PFSK-1 (cell line): ENCODE data around the gene CCL13. TPM values are rescaled to one million over a fixed set of nuclear protein-coding genes. Genes with fewer than 3 reads are reported as not detected.

Experiments used
- FOXP2 ChIP-seq: optimal IDR thresholded peaks from 2 replicates; pipeline ENCODE3; 2011; ENCODE audit warnings: borderline replicate concordance, control low read depth, inconsistent platforms; ENCODE audit not compliant: insufficient read depth; ENCODE audit errors: extremely low read length, extremely low read depth
- POLR2AphosphoS5 ChIP-seq: IDR thresholded peaks from 2 replicates; pipeline ENCODE4 v1.6.1; 2012; ENCODE audit warnings: low read depth, mild to moderate bottlenecking, control low read depth, low read length, moderate library complexity
- SIN3A ChIP-seq: IDR thresholded peaks from 2 replicates; pipeline ENCODE4 v1.6.1; 2012; ENCODE audit warnings: mild to moderate bottlenecking, low read length, moderate library complexity, borderline replicate concordance; ENCODE audit not compliant: insufficient read depth
- TAF1 ChIP-seq: IDR thresholded peaks from 2 replicates; pipeline ENCODE4 v1.6.1; 2012; ENCODE audit warnings: low read length, control low read depth, borderline replicate concordance; ENCODE audit not compliant: insufficient read depth
- polyA plus RNA-seq: library from polyadenylated mRNA; unstranded; fragments of >200 nt; gene quantifications from one replicate; pipeline ENCODE4 v1.2.1, GENCODE V29; 2012; ENCODE audit warnings: low read depth, missing spikeins; ENCODE audit not compliant: insufficient read length
- TF ChIP-seq, protein P1 (sequence below), 2 experiments: IDR thresholded peaks; 2 replicates each; pipeline versions ENCODE4 v1.6.1 to v1.8.0; 2011 to 2012; ENCODE audit warnings: low read depth in 2 of 2, low read length in 2 of 2, control low read depth in 1 of 2, inconsistent platforms in 1 of 2, mild to moderate bottlenecking in 1 of 2, moderate library complexity in 1 of 2; ENCODE audit not compliant: insufficient read depth in 1 of 2

The CCL13 gene
- not detected for polyA plus RNA-seq

GRCh38 chr17:34356194-34356593, at the start of gene CCL13:
Gene CCL13, plus strand, starts transcription at chr17:34356480. Its CDS starts 47 bp downstream, at chr17:34356527.
- no peak for TF ChIP-seq SIN3A
- no peak for TF ChIP-seq FOXP2
- TF ChIP-seq, protein P1, sequence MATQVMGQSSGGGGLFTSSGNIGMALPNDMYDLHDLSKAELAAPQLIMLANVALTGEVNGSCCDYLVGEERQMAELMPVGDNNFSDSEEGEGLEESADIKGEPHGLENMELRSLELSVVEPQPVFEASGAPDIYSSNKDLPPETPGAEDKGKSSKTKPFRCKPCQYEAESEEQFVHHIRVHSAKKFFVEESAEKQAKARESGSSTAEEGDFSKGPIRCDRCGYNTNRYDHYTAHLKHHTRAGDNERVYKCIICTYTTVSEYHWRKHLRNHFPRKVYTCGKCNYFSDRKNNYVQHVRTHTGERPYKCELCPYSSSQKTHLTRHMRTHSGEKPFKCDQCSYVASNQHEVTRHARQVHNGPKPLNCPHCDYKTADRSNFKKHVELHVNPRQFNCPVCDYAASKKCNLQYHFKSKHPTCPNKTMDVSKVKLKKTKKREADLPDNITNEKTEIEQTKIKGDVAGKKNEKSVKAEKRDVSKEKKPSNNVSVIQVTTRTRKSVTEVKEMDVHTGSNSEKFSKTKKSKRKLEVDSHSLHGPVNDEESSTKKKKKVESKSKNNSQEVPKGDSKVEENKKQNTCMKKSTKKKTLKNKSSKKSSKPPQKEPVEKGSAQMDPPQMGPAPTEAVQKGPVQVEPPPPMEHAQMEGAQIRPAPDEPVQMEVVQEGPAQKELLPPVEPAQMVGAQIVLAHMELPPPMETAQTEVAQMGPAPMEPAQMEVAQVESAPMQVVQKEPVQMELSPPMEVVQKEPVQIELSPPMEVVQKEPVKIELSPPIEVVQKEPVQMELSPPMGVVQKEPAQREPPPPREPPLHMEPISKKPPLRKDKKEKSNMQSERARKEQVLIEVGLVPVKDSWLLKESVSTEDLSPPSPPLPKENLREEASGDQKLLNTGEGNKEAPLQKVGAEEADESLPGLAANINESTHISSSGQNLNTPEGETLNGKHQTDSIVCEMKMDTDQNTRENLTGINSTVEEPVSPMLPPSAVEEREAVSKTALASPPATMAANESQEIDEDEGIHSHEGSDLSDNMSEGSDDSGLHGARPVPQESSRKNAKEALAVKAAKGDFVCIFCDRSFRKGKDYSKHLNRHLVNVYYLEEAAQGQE (IDR thresholded peaks at IDR 0.05; ENCODE audit: insufficient read depth in 1 of 2, low read depth in 2 of 2, low read length in 2 of 2), result no peak
- no peak for TF ChIP-seq TAF1
- TF ChIP-seq POLR2AphosphoS5, result no peak

DNA sequence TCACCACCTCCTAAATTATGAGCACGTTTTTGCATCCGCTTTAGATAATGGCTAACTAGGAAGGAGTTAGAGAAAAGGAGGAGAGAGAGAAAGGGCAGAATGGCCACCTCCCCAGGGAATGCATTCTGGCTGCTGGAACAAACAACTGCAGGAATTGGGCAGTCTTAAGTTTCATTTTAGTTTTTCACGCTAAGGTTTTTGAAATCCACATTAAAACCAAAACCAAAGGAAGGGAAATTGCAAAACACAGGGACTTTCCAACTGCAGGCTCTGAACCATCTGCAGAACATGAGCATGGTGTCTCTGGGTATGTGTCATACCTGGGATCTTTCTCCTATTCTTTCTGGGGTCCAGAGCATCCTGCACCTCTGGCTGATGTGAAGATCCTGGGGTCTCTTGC, 49.2 kb upstream of the CCL13 start:
- TF ChIP-seq, protein P1 (IDR thresholded peaks at IDR 0.05; ENCODE audit: insufficient read depth in 1 of 2, low read depth in 2 of 2, low read length in 2 of 2), result no peak
- no peak for TF ChIP-seq TAF1
- TF ChIP-seq POLR2AphosphoS5, result no peak
- TF ChIP-seq SIN3A, result no peak
- TF ChIP-seq FOXP2, result no peak

- TF ChIP-seq, protein P1 (IDR thresholded peaks at IDR 0.05; ENCODE audit: insufficient read depth in 1 of 2, low read depth in 2 of 2, low read length in 2 of 2), result no peak
- TF ChIP-seq SIN3A (no peak), POLR2AphosphoS5 (no peak), TAF1 (no peak), FOXP2 (no peak)
Measured at GRCh38 chr17:34308371-34308770, 47.9 kb upstream of the CCL13 start.

- TF ChIP-seq, protein P1 (IDR thresholded peaks at IDR 0.05; ENCODE audit: insufficient read depth in 1 of 2, low read depth in 2 of 2, low read length in 2 of 2), result no peak
- TF ChIP-seq SIN3A (no peak), TAF1 (no peak), POLR2AphosphoS5 (no peak), FOXP2 (no peak)
Measured at GRCh38 chr17:34311291-34311690, 45.0 kb upstream of the CCL13 start.

DNA sequence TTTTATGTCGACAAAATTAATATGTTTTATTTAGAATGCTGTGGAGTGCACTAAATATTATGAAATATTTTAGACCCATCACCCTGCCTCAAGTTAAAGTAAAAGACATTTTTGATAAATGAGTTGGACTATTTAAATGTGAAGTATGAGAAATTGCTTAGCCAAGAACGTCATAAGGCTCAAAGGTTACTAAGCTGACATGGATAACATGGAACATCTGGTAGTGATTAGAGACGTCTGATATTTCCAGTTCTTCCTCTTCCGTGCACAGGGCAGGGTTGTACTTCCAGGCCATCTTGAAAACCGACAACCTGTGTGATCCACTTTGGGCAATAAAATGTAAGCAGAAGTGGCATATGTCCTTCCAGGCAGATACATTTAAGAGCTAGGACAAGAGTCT, 44.2 kb upstream of the CCL13 start:
- TF ChIP-seq POLR2AphosphoS5 (no peak), SIN3A (no peak), TAF1 (no peak), FOXP2 (no peak)
- TF ChIP-seq, protein P1 (IDR thresholded peaks at IDR 0.05; ENCODE audit: insufficient read depth in 1 of 2, low read depth in 2 of 2, low read length in 2 of 2), result no peak
